Activated CD4-positive, alpha-beta T cell treated with anti-CD3 and anti-CD28 coated beads, Interleukin-2, amount 50 U/mL, for 1 hour (primary cell): Measurements from ENCODE around the gene JCAD.

Experiments used
- DNase-seq: peaks from one replicate; pipeline ENCODE4 v3.0.0-alpha.2; 2020

JCAD gene

GRCh38 chr10:30072068-30072467 lies 12.7 kb upstream of the JCAD start:
- DNase-seq: no peak

- DNase-seq: no peak
Measured at GRCh38 chr10:30070001-30070685, 10.8 kb upstream of the JCAD start.

GRCh38 chr10:30068492-30069223 lies 9.3 kb upstream of the JCAD start:
- DNase-seq: no peak

GRCh38 chr10:30063099-30063498 lies 3.7 kb upstream of the JCAD start:
- DNase-seq: no peak

- DNase-seq: no peak
Measured at GRCh38 chr10:30062582-30062981, 3.2 kb upstream of the JCAD start.

GRCh38 chr10:30062090-30062489 lies 2.7 kb upstream of the JCAD start:
- DNase-seq: no peak

GRCh38 chr10:30058570-30059132 lies 735 bp downstream of the JCAD start:
- no peak for DNase-seq

- DNase-seq: no peak
Measured at GRCh38 chr10:30057894-30058556, 1.4 kb downstream of the JCAD start.

- no peak for DNase-seq
Measured at GRCh38 chr10:30057421-30057841, 2.0 kb downstream of the JCAD start.

- DNase-seq: no peak
Measured at GRCh38 chr10:30056767-30057355, 2.5 kb downstream of the JCAD start.

- no peak for DNase-seq
Measured at GRCh38 chr10:30056281-30056680, 3.1 kb downstream of the JCAD start.

- no peak for DNase-seq
Measured at GRCh38 chr10:30055226-30055662, 4.1 kb downstream of the JCAD start.

GRCh38 chr10:30052062-30052461 lies 7.3 kb downstream of the JCAD start:
- DNase-seq: no peak

- DNase-seq: no peak
Measured at GRCh38 chr10:30051220-30051619, 8.2 kb downstream of the JCAD start.

- DNase-seq: no peak
Measured at GRCh38 chr10:30050411-30050810, 9.0 kb downstream of the JCAD start.

GRCh38 chr10:30048768-30049517 lies 10.4 kb downstream of the JCAD start:
- DNase-seq: no peak

- DNase-seq: no peak
Measured at GRCh38 chr10:30047924-30048531, 11.4 kb downstream of the JCAD start.

GRCh38 chr10:30047430-30047829 lies 12.0 kb downstream of the JCAD start:
- no peak for DNase-seq

- DNase-seq: no peak
Measured at GRCh38 chr10:30046476-30046875, 12.9 kb downstream of the JCAD start.

GRCh38 chr10:30045961-30046360 lies 13.4 kb downstream of the JCAD start:
- no peak for DNase-seq

GRCh38 chr10:30043476-30044270 lies 15.7 kb downstream of the JCAD start:
- DNase-seq: no peak
